ENCODE results near the gene RANBP9. TPM values are rescaled to one million over a fixed set of nuclear protein-coding genes. Genes with fewer than 3 reads are reported as not detected.
A peak's percentile ranks its signal among the peaks of the same experiment; 100 is the strongest.

Gene RANBP9
- polyA plus RNA-seq (2012; ENCODE audit: insufficient read depth, insufficient read length, low read depth) = 32.2 TPM

DNA sequence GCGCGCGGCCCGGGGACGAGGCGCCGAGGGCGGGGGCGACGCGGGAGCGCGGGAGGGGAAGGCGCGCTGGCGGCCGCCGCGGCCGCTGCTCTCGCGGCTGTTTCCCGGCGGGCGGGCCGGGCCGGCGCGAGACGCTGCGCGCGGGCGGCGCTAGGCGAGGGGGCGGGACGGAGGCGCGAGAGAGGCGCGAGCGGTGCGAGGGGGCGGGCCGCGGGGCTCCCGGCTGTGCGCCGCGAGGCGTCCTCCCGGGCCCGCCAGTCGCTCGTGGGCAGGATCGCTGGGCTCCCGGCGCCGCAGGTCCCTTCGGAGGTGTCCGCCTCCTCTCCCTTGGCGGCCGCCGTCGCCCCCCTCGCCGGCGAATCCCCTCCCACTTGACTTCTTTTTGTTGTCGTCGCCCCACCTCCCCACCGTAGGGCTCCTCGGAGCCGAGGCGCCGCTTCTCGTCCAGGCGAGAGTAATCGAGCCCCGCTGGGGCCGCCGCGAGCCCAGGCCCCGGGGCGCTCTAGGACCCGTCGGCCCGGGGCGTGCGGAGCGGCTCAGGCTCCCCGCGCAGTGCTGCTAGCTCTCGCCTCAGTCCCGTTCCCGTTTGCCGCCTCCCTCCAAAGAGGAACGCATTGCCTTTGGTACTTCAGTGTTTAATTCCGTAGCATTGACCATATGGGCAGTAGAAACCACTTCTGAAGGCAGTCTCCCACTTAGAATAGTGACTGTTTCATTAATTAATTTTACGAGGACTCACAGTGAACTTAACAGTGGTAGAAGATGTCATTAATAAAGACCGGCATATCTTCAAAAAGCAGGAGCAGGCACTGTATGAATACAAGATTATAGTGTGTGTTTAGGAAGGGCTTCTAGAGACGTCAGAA is at the start of gene RANBP9:
RANBP9 (minus strand) TSS at position 103 of the 866 bp plus-strand sequence. CDS start 330 bp downstream, outside the sequence.
- DNase-seq = peak; percentile 89
- no peaks in the 10 kb centered on the region for H3K27me3 ChIP-seq
- no peaks in the 10 kb centered on the region; the same call in 1 of the 2 replicates for H3K4me1 ChIP-seq
- TF ChIP-seq, protein P1, sequence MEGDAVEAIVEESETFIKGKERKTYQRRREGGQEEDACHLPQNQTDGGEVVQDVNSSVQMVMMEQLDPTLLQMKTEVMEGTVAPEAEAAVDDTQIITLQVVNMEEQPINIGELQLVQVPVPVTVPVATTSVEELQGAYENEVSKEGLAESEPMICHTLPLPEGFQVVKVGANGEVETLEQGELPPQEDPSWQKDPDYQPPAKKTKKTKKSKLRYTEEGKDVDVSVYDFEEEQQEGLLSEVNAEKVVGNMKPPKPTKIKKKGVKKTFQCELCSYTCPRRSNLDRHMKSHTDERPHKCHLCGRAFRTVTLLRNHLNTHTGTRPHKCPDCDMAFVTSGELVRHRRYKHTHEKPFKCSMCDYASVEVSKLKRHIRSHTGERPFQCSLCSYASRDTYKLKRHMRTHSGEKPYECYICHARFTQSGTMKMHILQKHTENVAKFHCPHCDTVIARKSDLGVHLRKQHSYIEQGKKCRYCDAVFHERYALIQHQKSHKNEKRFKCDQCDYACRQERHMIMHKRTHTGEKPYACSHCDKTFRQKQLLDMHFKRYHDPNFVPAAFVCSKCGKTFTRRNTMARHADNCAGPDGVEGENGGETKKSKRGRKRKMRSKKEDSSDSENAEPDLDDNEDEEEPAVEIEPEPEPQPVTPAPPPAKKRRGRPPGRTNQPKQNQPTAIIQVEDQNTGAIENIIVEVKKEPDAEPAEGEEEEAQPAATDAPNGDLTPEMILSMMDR (IDR thresholded peaks at IDR 0.05; ENCODE audit: low read depth, low read length) = no peak
- H3K9me3 ChIP-seq = no peaks in the 10 kb centered on the region
- H3K4me3 ChIP-seq (ENCODE audit: low read depth, low read length) = peak within 1 kb of the TSS; percentile 91
- H3K36me3 ChIP-seq = no peaks in the 10 kb centered on the region

DNA sequence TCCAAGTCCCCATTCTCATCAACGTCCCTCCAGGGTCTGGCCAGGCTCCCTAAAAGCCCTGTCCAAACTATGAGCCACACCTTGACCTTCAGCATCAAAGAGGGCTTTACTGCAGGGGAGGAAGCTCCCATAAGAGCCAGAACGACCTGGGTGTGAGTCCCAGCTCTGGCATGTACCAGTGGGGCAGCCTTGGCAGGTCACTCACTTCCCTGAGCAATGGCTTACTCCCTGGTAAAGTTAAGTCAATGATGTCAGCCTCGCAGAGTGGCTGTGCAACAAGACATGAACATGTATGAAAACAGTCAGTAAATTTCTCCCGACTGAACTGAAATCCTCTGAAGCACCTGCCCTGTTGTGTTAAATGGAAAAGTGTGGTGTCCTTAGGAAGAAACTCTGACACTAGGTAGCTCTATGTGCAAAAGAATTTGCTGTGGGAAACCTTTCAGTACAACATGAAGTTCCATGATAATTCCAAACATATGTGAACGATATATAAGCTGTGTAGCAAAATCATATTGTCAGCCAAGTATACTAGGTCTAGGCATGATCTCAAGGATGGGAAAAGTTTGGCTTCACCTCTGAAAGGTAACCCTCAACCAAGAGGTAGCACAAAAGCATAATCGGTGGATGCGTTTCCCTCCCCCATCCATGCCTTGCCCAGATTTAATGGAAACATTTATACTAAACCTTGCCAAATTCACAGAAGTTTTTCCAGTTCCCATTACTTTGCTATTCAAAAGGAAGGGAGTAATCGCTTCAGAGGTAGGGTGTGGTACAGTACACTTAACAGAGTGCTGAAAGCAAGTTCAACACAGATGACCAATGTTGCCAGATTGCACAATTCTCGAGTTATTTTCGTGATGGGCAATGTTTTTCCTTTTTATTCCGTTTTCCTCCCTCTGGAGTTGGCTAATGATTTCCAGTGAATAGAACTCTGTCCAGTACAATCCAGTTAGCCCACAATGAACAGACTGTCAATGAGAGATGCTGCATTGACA is 49.0 kb upstream of the RANBP9 start:
- DNase-seq = no peak
- Histone ChIP-seq H3K36me3 (no peaks in the 10 kb centered on the region), H3K4me1 (no peaks in the 10 kb centered on the region), H3K9me3 (no peaks in the 10 kb centered on the region), H3K4me3 (ENCODE audit: low read depth, low read length) (no peak overlapping the region), H3K27me3 (no peaks in the 10 kb centered on the region)
- TF ChIP-seq, protein P1 (IDR thresholded peaks at IDR 0.05; ENCODE audit: low read depth, low read length) = no peak

DNA sequence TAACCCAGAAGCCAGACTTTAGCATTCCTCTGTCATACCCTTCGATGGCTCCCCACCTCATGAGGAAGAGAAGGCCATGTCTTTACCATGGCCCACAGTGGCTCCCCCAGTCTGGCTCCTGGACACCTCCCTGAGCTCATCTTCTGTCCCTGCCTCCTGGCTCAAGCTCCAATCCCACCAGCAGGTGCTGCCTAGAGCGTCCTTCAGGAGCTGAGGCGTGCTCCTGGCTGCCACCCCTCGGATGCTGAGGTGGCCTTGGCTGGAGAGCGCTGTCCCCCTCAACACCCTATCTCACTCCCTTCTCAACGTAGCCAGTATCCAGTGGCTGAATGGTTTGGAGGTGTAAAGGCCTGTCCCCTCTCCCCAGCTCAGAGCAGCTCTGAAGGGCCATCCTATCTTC is 47.4 kb upstream of the RANBP9 start:
- DNase-seq = no peak
- TF ChIP-seq, protein P1 (IDR thresholded peaks at IDR 0.05; ENCODE audit: low read depth, low read length) = no peak
- Histone ChIP-seq H3K27me3 (no peaks in the 10 kb centered on the region), H3K4me1 (no peaks in the 10 kb centered on the region), H3K9me3 (no peaks in the 10 kb centered on the region), H3K36me3 (no peaks in the 10 kb centered on the region), H3K4me3 (ENCODE audit: low read depth, low read length) (no peak overlapping the region)

DNA sequence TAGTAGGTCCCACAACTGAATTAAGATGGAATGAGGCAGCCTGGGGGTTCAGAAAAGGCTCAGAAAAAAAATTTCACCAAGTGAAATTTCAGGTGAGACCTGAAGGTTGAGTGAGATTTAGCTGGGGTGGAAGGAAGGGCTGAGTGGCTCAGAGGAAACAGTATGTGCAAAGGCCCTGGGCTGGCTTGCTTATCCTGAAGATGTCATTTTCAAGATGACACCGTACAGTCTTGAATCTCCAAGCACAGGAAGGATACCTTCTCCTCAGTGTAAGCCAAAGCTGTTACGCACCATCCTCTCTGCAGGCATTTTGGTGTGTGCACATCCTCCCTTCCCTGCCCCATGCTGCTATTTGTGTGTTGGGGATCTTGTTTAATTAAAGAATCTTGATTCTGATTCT is 43.0 kb upstream of the RANBP9 start:
- no peak overlapping the region for H3K4me3 ChIP-seq (ENCODE audit: low read depth, low read length)
- H3K27me3 ChIP-seq = no peaks in the 10 kb centered on the region
- no peaks in the 10 kb centered on the region for H3K9me3 ChIP-seq
- TF ChIP-seq, protein P1 (IDR thresholded peaks at IDR 0.05; ENCODE audit: low read depth, low read length) = no peak
- no peaks in the 10 kb centered on the region for H3K4me1 ChIP-seq
- DNase-seq = no peak
- H3K36me3 ChIP-seq = no peaks in the 10 kb centered on the region

DNA sequence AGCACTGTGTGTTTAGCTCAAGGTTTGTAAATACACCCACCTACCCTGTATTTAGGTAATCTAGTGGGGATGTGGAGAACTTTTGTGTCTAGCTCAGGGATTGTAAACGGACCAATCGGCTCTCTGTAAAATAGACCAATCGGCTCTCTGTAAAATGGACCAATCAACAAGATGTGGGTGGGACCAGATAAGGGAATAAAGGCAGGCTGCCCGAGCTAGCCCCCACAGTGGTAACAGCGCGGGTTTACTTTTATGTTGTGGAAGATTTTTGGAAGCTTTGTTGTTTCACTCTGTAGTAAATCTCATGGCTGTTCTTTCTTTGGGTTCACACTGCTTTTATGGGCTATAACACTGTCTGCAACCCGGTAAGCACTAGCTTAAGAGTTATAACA is 32.1 kb upstream of the RANBP9 start:
- TF ChIP-seq, protein P1 (IDR thresholded peaks at IDR 0.05; ENCODE audit: low read depth, low read length) = no peak
- no peaks in the 10 kb centered on the region for H3K27me3 ChIP-seq
- no peak overlapping the region for H3K4me3 ChIP-seq (ENCODE audit: low read depth, low read length)
- H3K4me1 ChIP-seq = no peaks in the 10 kb centered on the region
- no peaks in the 10 kb centered on the region for H3K36me3 ChIP-seq
- H3K9me3 ChIP-seq = no peaks in the 10 kb centered on the region
- no peak for DNase-seq

Data from BE2C (cell line).